ENCODE measurements around the gene IRF2BP2.

Gene IRF2BP2

DNA sequence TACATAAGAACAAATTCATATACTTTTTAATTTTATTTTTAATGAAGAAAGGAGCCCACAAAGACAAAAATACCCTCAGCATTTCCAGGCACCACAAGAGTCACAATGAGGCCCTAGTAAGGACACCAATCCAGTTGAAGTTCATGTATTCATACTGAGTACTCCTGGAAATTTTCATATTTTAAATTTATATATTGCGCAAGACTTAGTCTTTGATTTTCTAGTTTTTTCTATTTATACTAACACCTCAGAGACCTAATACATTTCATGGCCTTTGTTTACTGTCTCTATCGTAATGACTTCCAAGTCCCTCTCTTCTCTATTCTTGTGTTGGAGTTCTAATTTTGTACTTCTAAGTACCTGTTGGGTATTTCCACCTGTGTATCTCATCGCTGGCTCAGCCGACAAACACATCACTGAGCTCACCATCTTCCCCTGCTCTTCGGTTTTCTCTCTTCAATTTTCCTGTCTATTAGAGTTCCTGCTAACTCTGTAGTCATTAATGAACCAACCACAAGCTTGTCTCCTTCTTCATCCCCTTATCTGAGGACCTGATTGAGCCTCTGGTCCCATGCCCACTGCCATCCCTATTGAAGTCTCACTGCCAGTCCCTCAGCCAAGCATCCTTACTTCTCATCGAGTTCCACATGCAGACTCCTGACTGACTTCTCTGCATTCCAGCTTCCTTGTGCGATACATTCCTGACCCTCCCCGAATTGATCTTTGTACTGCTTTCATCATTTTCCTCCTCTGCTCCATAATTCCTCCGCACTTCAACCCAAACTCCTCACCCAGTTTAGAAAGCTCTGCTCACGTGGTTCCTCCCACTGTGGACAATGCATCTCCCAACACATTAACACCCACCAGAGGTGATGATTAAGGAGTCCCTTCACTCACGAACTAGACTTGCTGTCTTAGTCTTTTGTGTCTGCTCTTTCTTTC lies 17.3 kb upstream of the IRF2BP2 start:
- DNase-seq (ENCODE audit: extremely low read depth, low read depth), result no peak
- TF ChIP-seq, protein P1, sequence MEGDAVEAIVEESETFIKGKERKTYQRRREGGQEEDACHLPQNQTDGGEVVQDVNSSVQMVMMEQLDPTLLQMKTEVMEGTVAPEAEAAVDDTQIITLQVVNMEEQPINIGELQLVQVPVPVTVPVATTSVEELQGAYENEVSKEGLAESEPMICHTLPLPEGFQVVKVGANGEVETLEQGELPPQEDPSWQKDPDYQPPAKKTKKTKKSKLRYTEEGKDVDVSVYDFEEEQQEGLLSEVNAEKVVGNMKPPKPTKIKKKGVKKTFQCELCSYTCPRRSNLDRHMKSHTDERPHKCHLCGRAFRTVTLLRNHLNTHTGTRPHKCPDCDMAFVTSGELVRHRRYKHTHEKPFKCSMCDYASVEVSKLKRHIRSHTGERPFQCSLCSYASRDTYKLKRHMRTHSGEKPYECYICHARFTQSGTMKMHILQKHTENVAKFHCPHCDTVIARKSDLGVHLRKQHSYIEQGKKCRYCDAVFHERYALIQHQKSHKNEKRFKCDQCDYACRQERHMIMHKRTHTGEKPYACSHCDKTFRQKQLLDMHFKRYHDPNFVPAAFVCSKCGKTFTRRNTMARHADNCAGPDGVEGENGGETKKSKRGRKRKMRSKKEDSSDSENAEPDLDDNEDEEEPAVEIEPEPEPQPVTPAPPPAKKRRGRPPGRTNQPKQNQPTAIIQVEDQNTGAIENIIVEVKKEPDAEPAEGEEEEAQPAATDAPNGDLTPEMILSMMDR (IDR thresholded peaks at IDR 0.05; ENCODE audit: low read depth, low read length, missing control alignments), result no peak
- no peak overlapping the region for H3K4me3 ChIP-seq (replicated peaks; ENCODE audit: low read depth, low read length)

DNA sequence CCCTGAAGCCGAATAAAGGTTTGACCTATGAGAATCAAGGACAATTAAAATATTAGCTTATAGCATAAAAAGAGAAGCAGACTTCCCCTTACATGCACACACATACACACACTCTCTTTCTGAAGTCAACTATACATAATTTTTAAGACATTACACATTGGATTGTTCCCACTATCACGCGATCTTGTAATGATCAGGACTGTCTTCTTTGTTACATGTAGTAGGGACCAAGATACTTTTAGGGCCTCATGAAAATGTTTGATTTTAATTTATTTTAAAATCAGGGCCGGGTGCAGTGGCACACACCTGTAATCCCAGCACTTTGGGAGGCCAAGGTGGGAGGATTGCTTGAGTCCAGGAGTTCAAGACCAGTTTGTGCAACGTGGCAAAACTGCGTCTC lies 16.4 kb upstream of the IRF2BP2 start:
- no peak for DNase-seq (ENCODE audit: extremely low read depth, low read depth)
- TF ChIP-seq, protein P1 (IDR thresholded peaks at IDR 0.05; ENCODE audit: low read depth, low read length, missing control alignments), result no peak
- no peak overlapping the region for H3K4me3 ChIP-seq (replicated peaks; ENCODE audit: low read depth, low read length)

DNA sequence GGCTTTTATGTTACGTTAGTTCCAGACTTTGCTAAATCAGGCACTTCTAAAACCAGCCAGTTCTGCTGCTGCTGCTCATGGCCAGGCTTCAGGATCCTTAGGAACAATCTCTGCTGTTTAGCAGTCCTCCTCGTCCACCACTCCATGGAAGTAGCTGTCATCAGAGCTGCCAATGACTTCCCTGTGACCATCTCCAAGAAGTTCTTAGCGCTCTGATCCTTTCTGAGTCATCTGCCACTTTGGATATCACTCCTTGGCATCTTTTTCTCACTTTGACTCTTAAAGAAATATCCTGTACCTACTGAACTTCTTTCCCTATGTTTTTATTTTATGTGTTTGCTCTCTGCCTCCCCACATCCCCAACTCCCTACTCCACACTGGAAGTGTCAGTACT lies 14.7 kb upstream of the IRF2BP2 start:
- no peak for DNase-seq (ENCODE audit: extremely low read depth, low read depth)
- H3K4me3 ChIP-seq (replicated peaks; ENCODE audit: low read depth, low read length), result no peak overlapping the region
- TF ChIP-seq, protein P1 (IDR thresholded peaks at IDR 0.05; ENCODE audit: low read depth, low read length, missing control alignments), result no peak

DNA sequence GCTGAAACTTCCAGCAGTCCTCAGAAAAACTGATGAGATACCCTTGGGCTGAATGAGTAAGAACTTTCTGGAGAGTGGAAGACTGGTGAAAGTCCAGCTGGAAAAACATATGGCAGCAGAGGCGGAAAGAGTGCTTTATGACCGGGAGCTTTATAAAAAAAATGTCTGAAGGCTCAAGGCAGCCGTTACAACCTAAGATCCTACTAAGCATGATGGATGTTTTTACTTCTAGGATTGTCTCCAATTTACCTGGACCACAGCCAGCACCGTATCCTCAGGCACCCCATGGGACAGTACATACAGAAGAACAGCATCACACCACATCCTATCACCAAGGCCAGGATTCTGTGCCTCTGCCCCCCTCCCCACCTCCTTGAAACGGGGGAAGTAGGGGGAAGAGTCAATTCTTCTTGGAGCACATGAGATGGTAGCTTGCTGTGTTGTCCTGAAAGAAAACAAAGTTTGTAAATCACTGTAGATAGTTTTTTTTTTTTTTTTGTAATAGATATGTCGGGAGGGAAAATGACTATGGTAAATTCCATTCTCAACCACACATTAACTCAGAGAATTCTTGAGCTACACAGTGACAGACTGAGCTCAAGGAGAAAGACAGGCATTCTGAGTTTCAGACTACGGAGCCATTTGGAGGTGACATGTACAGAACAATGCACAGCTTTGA lies 11.8 kb upstream of the IRF2BP2 start:
- DNase-seq (ENCODE audit: extremely low read depth, low read depth), result no peak
- H3K4me3 ChIP-seq (replicated peaks; ENCODE audit: low read depth, low read length), result no peak overlapping the region
- TF ChIP-seq, protein P1 (IDR thresholded peaks at IDR 0.05; ENCODE audit: low read depth, low read length, missing control alignments), result no peak

DNA sequence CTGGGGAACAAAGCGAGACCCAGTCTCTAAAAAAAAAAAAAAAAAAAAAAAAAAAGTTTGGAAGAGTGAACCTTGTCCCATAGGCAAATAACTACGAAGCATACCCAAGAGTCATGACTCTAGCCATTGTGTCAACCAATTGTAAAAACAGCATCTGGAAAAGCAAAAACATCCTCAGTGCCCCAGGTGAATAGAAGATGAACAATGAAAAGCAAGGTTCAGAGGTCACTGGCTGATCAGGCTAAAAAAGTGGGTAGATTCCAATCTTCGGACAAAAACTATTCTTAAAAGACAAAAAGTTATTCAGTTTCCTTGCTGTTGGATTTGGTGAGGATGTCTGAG lies 11.1 kb upstream of the IRF2BP2 start:
- no peak overlapping the region for H3K4me3 ChIP-seq (replicated peaks; ENCODE audit: low read depth, low read length)
- TF ChIP-seq, protein P1 (IDR thresholded peaks at IDR 0.05; ENCODE audit: low read depth, low read length, missing control alignments), result no peak
- DNase-seq (ENCODE audit: extremely low read depth, low read depth), result no peak

DNA sequence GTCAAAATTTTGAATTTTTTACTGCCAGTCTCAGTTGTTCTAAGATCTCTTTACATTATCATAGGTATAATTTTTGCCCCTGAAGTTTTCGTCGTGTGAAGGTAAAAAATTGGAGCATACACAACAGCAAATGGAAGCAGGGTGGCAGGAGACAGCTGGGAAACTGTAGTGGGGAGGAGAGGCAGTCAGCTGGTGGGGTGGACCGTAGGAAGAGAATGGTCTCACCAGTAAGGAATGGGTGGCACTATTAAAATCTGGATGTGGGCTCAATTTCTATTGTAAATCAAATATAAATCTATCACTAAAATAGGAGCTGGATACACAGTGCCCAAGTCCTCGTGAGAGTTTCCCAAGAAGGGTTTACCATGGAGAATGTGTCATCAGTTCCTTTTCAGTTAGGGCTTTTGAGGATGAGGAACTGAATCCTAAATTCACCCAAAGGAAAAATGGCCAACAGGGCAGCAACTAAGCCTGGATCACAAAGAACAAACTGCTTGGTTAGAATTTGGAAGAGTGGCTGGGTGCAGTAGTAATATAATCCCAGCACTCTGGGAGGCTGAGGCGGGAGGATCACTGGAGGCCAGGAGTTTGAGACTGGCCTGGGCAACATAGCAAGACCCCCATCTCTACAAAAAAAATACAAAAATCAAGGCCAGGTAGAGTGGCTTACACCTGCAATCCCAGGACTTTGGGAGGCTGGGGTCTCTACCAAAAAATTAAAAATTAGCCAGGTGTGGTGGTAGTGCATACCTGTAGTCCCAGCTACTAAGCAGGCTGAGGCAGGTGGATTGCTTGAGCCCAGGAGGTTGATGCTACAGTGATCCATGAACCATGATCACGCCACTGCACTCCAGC lies 10.5 kb upstream of the IRF2BP2 start:
- no peak for DNase-seq (ENCODE audit: extremely low read depth, low read depth)
- no peak overlapping the region for H3K4me3 ChIP-seq (replicated peaks; ENCODE audit: low read depth, low read length)
- TF ChIP-seq, protein P1 (IDR thresholded peaks at IDR 0.05; ENCODE audit: low read depth, low read length, missing control alignments), result no peak

All from HFF-Myc (cell line).